H4 (cell line): ENCODE results near the gene CREG1. TPM values are rescaled to one million over a fixed set of nuclear protein-coding genes. Genes with fewer than 3 reads are reported as not detected.
"Not testable (repeated sequence)": the region's sequence is repeated elsewhere in the genome, so short reads cannot be mapped to it uniquely, and the experiment has no call there.

ENCODE experiments used
- DNase-seq: peaks from one replicate; pipeline ENCODE4 v3.0.0-alpha.2; 2015; ENCODE audit warnings: low spot score
- total RNA-seq: library from RNA; depleted of rRNA; stranded (reverse); fragments of >200 nt; shearing (Covaris generic); gene quantifications from 2 replicates; pipeline ENCODE4 v1.2.3, GENCODE V29; 2014

Gene CREG1
- total RNA-seq, 1 experiment from 2014 or later, result 160 TPM

GRCh38 chr1:167564612-167565270, 11.2 kb upstream of the CREG1 start:
- DNase-seq, result peak; percentile 59

GRCh38 chr1:167563579-167564246, 10.2 kb upstream of the CREG1 start:
- DNase-seq, result no peak

GRCh38 chr1:167562702-167563101, 9.1 kb upstream of the CREG1 start:
- no peak for DNase-seq

- DNase-seq, result no peak
Observed at GRCh38 chr1:167561753-167562152, 8.2 kb upstream of the CREG1 start.

GRCh38 chr1:167555971-167556714, 2.6 kb upstream of the CREG1 start:
- DNase-seq, result peak; percentile 59

GRCh38 chr1:167555072-167555471, 1.5 kb upstream of the CREG1 start:
- not testable (repeated sequence) for DNase-seq

GRCh38 chr1:167554028-167554779, 642 bp upstream of the CREG1 start:
- DNase-seq, result no peak

GRCh38 chr1:167551362-167551761, 2.2 kb downstream of the CREG1 start:
- no peak for DNase-seq

GRCh38 chr1:167548059-167548932, 5.3 kb downstream of the CREG1 start:
- peak; percentile 69 for DNase-seq

GRCh38 chr1:167546935-167547334, 6.6 kb downstream of the CREG1 start:
- DNase-seq, result no peak

- no peak for DNase-seq
Observed at GRCh38 chr1:167545349-167545748, 8.2 kb downstream of the CREG1 start.

- no peak for DNase-seq
Observed at GRCh38 chr1:167544447-167545093, 9.0 kb downstream of the CREG1 start.

- no peak for DNase-seq
Observed at GRCh38 chr1:167543199-167543990, 10.2 kb downstream of the CREG1 start.

- no peak for DNase-seq
Observed at GRCh38 chr1:167542109-167543032, 11.2 kb downstream of the CREG1 start.

GRCh38 chr1:167541610-167542009, 12.0 kb downstream of the CREG1 start:
- no peak for DNase-seq

GRCh38 chr1:167541003-167541402, 12.6 kb downstream of the CREG1 start:
- no peak for DNase-seq

GRCh38 chr1:167538657-167539056, 14.9 kb downstream of the CREG1 start:
- DNase-seq, result peak; percentile 28

- peak; percentile 34 for DNase-seq
Observed at GRCh38 chr1:167533851-167534300, 19.7 kb downstream of the CREG1 start.
